H9 (cell line): ENCODE data around the gene AKT1. TPM values are rescaled to one million over a fixed set of nuclear protein-coding genes. Genes with fewer than 3 reads are reported as not detected.

Source experiments
- DNase-seq: peaks from one replicate; pipeline ENCODE4 v3.0.0-alpha.2; 2017
- H2AFZ ChIP-seq: one replicate; pipeline ENCODE4 v1.6.1; 2013; ENCODE audit warnings: mild to moderate bottlenecking, low read length, control low read depth, moderate library complexity
- H2AK5ac ChIP-seq: 2 replicates; pipeline ENCODE4 v1.6.1; 2013; ENCODE audit warnings: low read length, control low read depth, mixed read lengths; ENCODE audit not compliant: insufficient read length
- H2BK120ac ChIP-seq: one replicate; pipeline ENCODE4 v1.6.1; 2013; ENCODE audit warnings: low read depth, mild to moderate bottlenecking, low read length, control low read depth, inconsistent platforms; ENCODE audit not compliant: poor library complexity, severe bottlenecking
- H2BK12ac ChIP-seq: 2 replicates; pipeline ENCODE4 v1.6.1; 2013; ENCODE audit warnings: low read length, control low read depth, mixed read lengths, low read depth; ENCODE audit not compliant: insufficient read length
- H2BK15ac ChIP-seq: 2 replicates; pipeline ENCODE4 v1.6.1; 2013; ENCODE audit warnings: low read depth, low read length, control low read depth
- H2BK20ac ChIP-seq: one replicate; pipeline ENCODE4 v1.6.1; 2013; ENCODE audit warnings: low read depth, mild to moderate bottlenecking, low read length, control low read depth, inconsistent platforms; ENCODE audit not compliant: poor library complexity, severe bottlenecking
- H2BK5ac ChIP-seq: 2 replicates; pipeline ENCODE4 v1.6.1; 2013; ENCODE audit warnings: low read length, control low read depth, mixed read lengths; ENCODE audit not compliant: insufficient read length
- H3K14ac ChIP-seq: 2 replicates; pipeline ENCODE4 v1.6.1; 2013; ENCODE audit warnings: low read length, control low read depth; ENCODE audit not compliant: insufficient read depth
- H3K18ac ChIP-seq: 2 replicates; pipeline ENCODE4 v1.6.1; 2013; ENCODE audit warnings: low read depth, mild to moderate bottlenecking, mixed read lengths, low read length, control low read depth; ENCODE audit not compliant: insufficient read length
- H3K23ac ChIP-seq: 2 replicates; pipeline ENCODE4 v1.6.1; 2013; ENCODE audit warnings: low read length, control low read depth, mixed read lengths, low read depth; ENCODE audit not compliant: insufficient read length
- H3K23me2 ChIP-seq: 2 replicates; pipeline ENCODE4 v1.6.1; 2013; ENCODE audit warnings: low read depth, mild to moderate bottlenecking, mixed read lengths, low read length, control low read depth; ENCODE audit not compliant: insufficient read length, poor library complexity, severe bottlenecking
- H3K27ac ChIP-seq: 2 replicates; pipeline ENCODE4 v1.5.1; 2013; ENCODE audit warnings: low read length, control low read depth, mixed read lengths, low read depth; ENCODE audit not compliant: insufficient read length
- H3K27me3 ChIP-seq: 2 replicates; pipeline ENCODE4 v1.6.1; 2013; ENCODE audit warnings: low read length, control low read depth, inconsistent platforms; ENCODE audit not compliant: insufficient read depth
- H3K4ac ChIP-seq: 2 replicates; pipeline ENCODE4 v1.6.1; 2013; ENCODE audit warnings: low read depth, mild to moderate bottlenecking, control low read depth, inconsistent platforms, low read length, moderate library complexity
- H3K4me1 ChIP-seq: 2 replicates; pipeline ENCODE4 v1.6.1; 2013; ENCODE audit warnings: low read length, control low read depth, inconsistent platforms; ENCODE audit not compliant: insufficient read depth
- H3K4me2 ChIP-seq: 2 replicates; pipeline ENCODE4 v1.6.1; 2013; ENCODE audit warnings: low read length, control low read depth, mixed read lengths; ENCODE audit not compliant: insufficient read length, insufficient read depth
- H3K56ac ChIP-seq: 2 replicates; pipeline ENCODE4 v1.6.1; 2013; ENCODE audit warnings: low read depth, mild to moderate bottlenecking, mixed read lengths, low read length, control low read depth; ENCODE audit not compliant: insufficient read length
- H3K79me1 ChIP-seq: 2 replicates; pipeline ENCODE4 v1.6.1; 2013; ENCODE audit warnings: low read depth, mild to moderate bottlenecking, moderate library complexity, low read length, control low read depth, inconsistent platforms; ENCODE audit not compliant: insufficient read depth, poor library complexity, severe bottlenecking
- H3K79me2 ChIP-seq: 2 replicates; pipeline ENCODE4 v1.6.1; 2013; ENCODE audit warnings: low read length, control low read depth, inconsistent platforms; ENCODE audit not compliant: insufficient read depth
- H3K9ac ChIP-seq: 2 replicates; pipeline ENCODE4 v1.6.1; 2013; ENCODE audit warnings: low read length, control low read depth, mixed read lengths; ENCODE audit not compliant: insufficient read length; ENCODE audit errors: extremely low read depth
- H3K9me3 ChIP-seq: one replicate; pipeline ENCODE4 v1.6.1; 2013; ENCODE audit warnings: low read depth, low read length, inconsistent platforms; ENCODE audit not compliant: control insufficient read depth
- H3T11ph ChIP-seq: one replicate; pipeline ENCODE4 v1.6.1; 2013; ENCODE audit warnings: mild to moderate bottlenecking, low read length, control low read depth, inconsistent platforms
- H4K20me1 ChIP-seq: one replicate; pipeline ENCODE4 v1.6.1; 2013; ENCODE audit not compliant: control insufficient read depth, insufficient read length, insufficient read depth
- H4K5ac ChIP-seq: 2 replicates; pipeline ENCODE4 v1.6.1; 2013; ENCODE audit warnings: low read depth, mild to moderate bottlenecking, mixed read lengths, low read length, control low read depth; ENCODE audit not compliant: insufficient read length
- H4K8ac ChIP-seq: replicated peaks from 2 replicates; pipeline ENCODE4 v1.6.1; 2013; ENCODE audit warnings: low read length, control low read depth, mixed read lengths, low read depth; ENCODE audit not compliant: insufficient read length
- H4K91ac ChIP-seq: 2 replicates; pipeline ENCODE4 v1.6.1; 2013; ENCODE audit warnings: low read depth, mild to moderate bottlenecking, moderate library complexity, mixed read lengths, low read length, control low read depth; ENCODE audit not compliant: insufficient read length
- H3K27ac Mint-ChIP-seq, 3 experiments: 2 replicates in 2 of 3; 3 replicates in 1 of 3; pipeline ENCODE4 v1.8.0; 2020 to 2021; ENCODE audit warnings: mixed read lengths in 3 of 3, mild to moderate bottlenecking in 1 of 3, moderate library complexity in 1 of 3
- H3K27me3 Mint-ChIP-seq: 2 replicates; pipeline ENCODE4 v1.8.0; 2021; ENCODE audit warnings: low read depth, mild to moderate bottlenecking, moderate library complexity, mixed read lengths
- H3K36me3 Mint-ChIP-seq, 3 experiments: 2 replicates in 2 of 3; 3 replicates in 1 of 3; pipeline ENCODE4 v1.8.0; 2020 to 2021; ENCODE audit warnings: low read depth in 3 of 3, mixed read lengths in 3 of 3; ENCODE audit not compliant: insufficient read depth in 1 of 3
- H3K4me1 Mint-ChIP-seq, 2 experiments: 2 replicates each; pipeline ENCODE4 v1.8.0; 2020; ENCODE audit warnings: mixed read lengths in 2 of 2
- H3K4me3 Mint-ChIP-seq, 2 experiments: 2 replicates in 1 of 2; 3 replicates in 1 of 2; pipeline ENCODE4 v1.8.0; 2020 to 2021; ENCODE audit warnings: mild to moderate bottlenecking in 2 of 2, mixed read lengths in 2 of 2, moderate library complexity in 1 of 2
- H3K9me3 Mint-ChIP-seq, 2 experiments: 2 replicates in 1 of 2; 3 replicates in 1 of 2; pipeline ENCODE4 v1.8.0; 2020; ENCODE audit warnings: mild to moderate bottlenecking in 2 of 2, mixed read lengths in 2 of 2, moderate library complexity in 1 of 2
- CTCF ChIP-seq: fragments of 200-600 bp; sonication (generic); conservative IDR thresholded peaks from 3 replicates; pipeline ENCODE4 v1.8.0; 2021; ENCODE audit warnings: antibody characterized with exemption, mild to moderate bottlenecking
- WGBS: extraction: QIAGEN DNeasy Blood & Tissue Kit; methylation state at CpG from one replicate; pipeline ENCODE4 v1.1.7; 2013; ENCODE audit warnings: missing lambda C conversion rate, low lambda C conversion rate, mixed read lengths; ENCODE audit not compliant: insufficient read length; ENCODE audit errors: extremely low coverage; 5-methylcytosine and 5-hydroxymethylcytosine counted together
- total RNA-seq: library from RNA; stranded (reverse); gene quantifications from 2 replicates; pipeline ENCODE4 v1.2.1, GENCODE V29; 2021

Gene AKT1
- total RNA-seq, 1 experiment from 2014 or later, result 101 TPM

GRCh38 chr14:104730487-104730886 lies 65.1 kb downstream of the AKT1 start:
- H3T11ph ChIP-seq, result no peak overlapping the region
- no peak overlapping the region for H3K23ac ChIP-seq
- H3K79me1 ChIP-seq, result no peaks in the 10 kb centered on the region
- H4K91ac ChIP-seq, result no peak overlapping the region
- Mint-ChIP-seq H3K27ac (no peak overlapping the region), H3K36me3 (peaks cover 0 to 3% (median 0%) of the 10 kb centered on the region in 3 experiments; a peak in 2 of 7 replicates), H3K9me3 (peaks cover 0 to 3% of the 10 kb centered on the region in 2 experiments; a peak in 1 of 5 replicates), H3K4me3 (peak overlapping the region in 1 of 2 experiments; percentile 14; a peak in 1 of 5 replicates), H3K27me3 (peaks cover 24% of the 10 kb centered on the region), H3K4me1 (peaks cover 1 to 2% of the 10 kb centered on the region in 2 experiments; a peak in 3 of 4 replicates)
- peaks cover 2% of the 10 kb centered on the region for H4K20me1 ChIP-seq
- H3K27me3 ChIP-seq, result no peaks in the 10 kb centered on the region; the same call in 1 of the 2 replicates
- H2BK120ac ChIP-seq, result no peak overlapping the region
- H3K4me1 ChIP-seq, result no peaks in the 10 kb centered on the region
- no peaks in the 10 kb centered on the region for H3K9me3 ChIP-seq
- no peak overlapping the region for H2AK5ac ChIP-seq
- no peak overlapping the region for H3K4ac ChIP-seq
- no peak overlapping the region for H3K9ac ChIP-seq
- H4K5ac ChIP-seq, result no peak overlapping the region
- H4K8ac ChIP-seq, result no peak overlapping the region
- no peak for DNase-seq
- no peak overlapping the region for H3K4me2 ChIP-seq
- no peak overlapping the region for H3K18ac ChIP-seq
- TF ChIP-seq CTCF, result no peak
- no CpG with 5 or more reads among the region's 5 CpGs for WGBS
- no peak overlapping the region for H2AFZ ChIP-seq
- no peak overlapping the region for H3K14ac ChIP-seq
- H2BK12ac ChIP-seq, result no peak overlapping the region
- no peaks in the 10 kb centered on the region for H3K79me2 ChIP-seq
- H3K27ac ChIP-seq, result no peak overlapping the region
- no peak overlapping the region for H2BK20ac ChIP-seq
- no peak overlapping the region for H2BK5ac ChIP-seq
- H3K23me2 ChIP-seq, result no peaks in the 10 kb centered on the region
- H2BK15ac ChIP-seq, result no peak overlapping the region
- no peak overlapping the region for H3K56ac ChIP-seq
